Uterus (tissue), 2 donors: Measurements from ENCODE around the gene ITSN2.

Experiments
- CTCF ChIP-seq, 4 experiments: fragments of 200-600 bp in 2 of 4; fragments of 450-650 bp in 2 of 4; sonication (generic) in 2 of 4; IDR thresholded peaks; one replicate each; pipeline ENCODE4 v1.5.1; 2016 to 2019; ENCODE audit warnings: antibody characterized with exemption in 4 of 4, mild to moderate bottlenecking in 2 of 4, moderate library complexity in 1 of 4
- POLR2A ChIP-seq, 2 donors: fragments of 450-650 bp; IDR thresholded peaks; one replicate each; pipeline ENCODE4 v1.6.1; 2016; ENCODE audit warnings: antibody characterized with exemption in 2 of 2, mild to moderate bottlenecking in 1 of 2, moderate library complexity in 1 of 2

DNA sequence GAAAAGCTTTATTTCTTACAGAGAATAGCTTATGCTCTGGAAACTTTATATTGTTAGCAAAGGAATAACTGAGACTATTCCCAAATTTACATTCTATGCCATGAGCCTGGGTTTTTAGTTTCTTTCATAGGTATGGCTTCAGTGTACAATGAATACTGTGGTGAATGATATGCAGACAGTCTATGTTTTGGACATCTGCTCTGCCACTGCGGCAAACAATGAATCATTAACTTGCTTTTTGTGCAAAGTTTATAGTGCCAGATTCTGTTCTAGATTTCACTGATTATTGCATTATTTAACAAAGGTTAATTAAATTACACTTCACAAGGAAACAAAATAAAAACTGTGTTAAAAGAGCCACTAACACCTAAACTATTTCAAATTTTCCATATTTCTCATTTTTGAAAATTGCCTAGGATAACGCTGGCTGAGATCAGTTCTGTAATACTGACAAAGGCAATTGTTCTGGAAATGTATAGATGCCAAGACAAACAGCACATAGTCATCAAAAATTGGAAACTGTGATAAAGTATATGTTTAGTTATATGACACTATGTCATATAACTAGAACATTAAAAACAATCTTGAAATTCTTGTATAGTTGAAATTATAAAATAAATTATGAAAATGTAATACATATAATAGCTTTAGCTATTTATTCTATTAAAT, 74.7 kb downstream of the ITSN2 start:
- no peak for TF ChIP-seq CTCF (IDR thresholded peaks at IDR 0.05)
- no peak for TF ChIP-seq POLR2A (IDR thresholded peaks at IDR 0.05)
